ENCODE results near the gene MAN2B2. TPM values are rescaled to one million over a fixed set of nuclear protein-coding genes. Genes with fewer than 3 reads are reported as not detected.

Gene MAN2B2
- total and polyA plus RNA-seq, 2 of the 8 experiments (the other 6 are each of a cell fraction or from before 2014, with no cell fraction given), result 3.3 to 4.0 TPM

GRCh38 chr4:6625256-6625655, 50.3 kb downstream of the MAN2B2 start:
- H2BK5ac ChIP-seq (ENCODE audit: low read depth, low read length), result no peak overlapping the region
- no peaks in the 10 kb centered on the region for H3K27me3 ChIP-seq (replicated peaks in 1 of 4; ENCODE audit: control insufficient read depth in 3 of 4, extremely low read depth in 1 of 4, insufficient read depth in 3 of 4, low read length in 3 of 4)
- H2BK12ac ChIP-seq (ENCODE audit: low read depth, low read length), result no peak overlapping the region
- no peak overlapping the region for H3K4me3 ChIP-seq (ENCODE audit: extremely low read depth in 1 of 4, insufficient read depth in 2 of 4, low read depth in 3 of 4, low read length in 4 of 4)
- no peak for DNase-seq (ENCODE audit: low read depth in 1 of 2, low spot score in 2 of 2)
- H3K27ac ChIP-seq (ENCODE audit: low read depth, low read length), result no peak overlapping the region
- H3K4me1 ChIP-seq (replicated peaks in 1 of 4; ENCODE audit: control insufficient read depth in 3 of 4, insufficient read depth in 4 of 4, low read length in 3 of 4), result no peaks in the 10 kb centered on the region
- no peak overlapping the region for H2BK15ac ChIP-seq (ENCODE audit: low read length)
- no peak overlapping the region for H3K4me2 ChIP-seq (ENCODE audit: insufficient read depth in 1 of 2, low read depth in 2 of 2, low read length in 2 of 2)
- 90% methylated on average over 8 of the region's 9 CpGs; no CpG with 5 or more reads in 1 of the 2 experiments for WGBS, 2 experiments (ENCODE audit: extremely low coverage in 1 of 2, insufficient coverage in 1 of 2, insufficient read length in 1 of 2, insufficient replicate concordance in 2 of 2, low coverage in 1 of 2, low lambda C conversion rate in 2 of 2, missing lambda C conversion rate in 1 of 2)
- no peak overlapping the region for H2AK5ac ChIP-seq (ENCODE audit: low read depth, low read length)
- H3K23ac ChIP-seq (ENCODE audit: insufficient read length), result no peak overlapping the region
- H3K79me2 ChIP-seq (ENCODE audit: control insufficient read depth in 1 of 2, insufficient read depth in 2 of 2, low read length in 2 of 2), result no peaks in the 10 kb centered on the region
- H3K56ac ChIP-seq (replicated peaks; ENCODE audit: insufficient read length, low read depth, low read length), result no peak overlapping the region
- H2AFZ ChIP-seq (ENCODE audit: low read length), result no peak overlapping the region
- no peaks in the 10 kb centered on the region for H3K79me1 ChIP-seq (ENCODE audit: low read depth, low read length)
- POLR2A ChIA-PET (ENCODE audit: partially characterized antibody), result interaction anchor here (0.8 kb wide), 1 partner anchor 9 kb away, joined by 3 read pairs; no protein-coding TSS in a partner anchor
- H3K36me3 ChIP-seq (ENCODE audit: control insufficient read depth in 2 of 4, insufficient read depth in 4 of 4, low read length in 3 of 4), result no peaks in the 10 kb centered on the region
- H3K4ac ChIP-seq (replicated peaks; ENCODE audit: insufficient read length, low read depth, low read length), result no peak overlapping the region
- H3K14ac ChIP-seq (ENCODE audit: insufficient read length), result no peak overlapping the region
- TF ChIP-seq CBX5 (IDR thresholded peaks at IDR 0.05; ENCODE audit: low read depth, low read length) (no peak), CHD2 (IDR thresholded peaks at IDR 0.05; ENCODE audit: low read length) (no peak)
- no peaks in the 10 kb centered on the region for H3K9me3 ChIP-seq (ENCODE audit: insufficient read depth in 2 of 2, low read depth in 1 of 2, low read length in 1 of 2)
- no peak overlapping the region for H4K5ac ChIP-seq (ENCODE audit: insufficient read length, low read depth, low read length)
- no peak overlapping the region for H4K91ac ChIP-seq (replicated peaks; ENCODE audit: insufficient read length, low read length)
- FAIRE-seq, result no peak
- no peak overlapping the region for H4K8ac ChIP-seq (ENCODE audit: extremely low read depth, insufficient read depth, low read length)
- CTCF ChIA-PET (ENCODE audit: partially characterized antibody), result interaction anchor here (1.0 kb wide), 1 partner anchor 16 kb away, joined by 3 read pairs; no protein-coding TSS in a partner anchor
- H3K18ac ChIP-seq (ENCODE audit: extremely low read depth, low read length), result no peak overlapping the region
- H2BK20ac ChIP-seq (ENCODE audit: low read length), result no peak overlapping the region
- H4K20me1 ChIP-seq (replicated peaks in 1 of 2; ENCODE audit: control insufficient read depth in 1 of 2, insufficient read depth in 2 of 2, low read length in 2 of 2), result peaks cover 0 to 4% of the 10 kb centered on the region in 2 experiments
- H3K9ac ChIP-seq (replicated peaks in 1 of 4; ENCODE audit: extremely low read depth in 1 of 4, low read depth in 3 of 4, low read length in 3 of 4), result no peak overlapping the region
- H2BK120ac ChIP-seq (replicated peaks; ENCODE audit: low read depth, low read length), result no peak overlapping the region
- H3K23me2 ChIP-seq (ENCODE audit: low read depth, low read length), result no peaks in the 10 kb centered on the region

Data from H1 (cell line).